Adrenal gland (tissue), 12 donors: ENCODE results near the gene FLYWCH1. TPM values are rescaled to one million over a fixed set of nuclear protein-coding genes. Genes with fewer than 3 reads are reported as not detected.
"Not testable (repeated sequence)": the region's sequence is repeated elsewhere in the genome, so short reads cannot be mapped to it uniquely, and the experiment has no call there.

Experiments
- DNase-seq, 7 donors: peaks; one replicate each; pipeline ENCODE4 v3.0.0-alpha.2; 2019 to 2020
- H3K27ac ChIP-seq, 5 donors: fragments of 200-600 bp; sonication (generic) in 4 of 5; 1 replicate in 3 of 5; 2 replicates in 2 of 5; pipeline versions ENCODE4 v1.5.1 to v1.8.0; 2016 to 2020; ENCODE audit warnings: mild to moderate bottlenecking in 1 of 5
- H3K27me3 ChIP-seq: fragments of 200-600 bp; 2 replicates; pipeline ENCODE4 v1.8.0; 2021
- H3K36me3 ChIP-seq, 2 donors: fragments of 200-600 bp; replicated peaks in 1 of 2; 1 replicate in 1 of 2; 2 replicates in 1 of 2; pipeline versions ENCODE4 v1.5.1 to v1.8.0; 2018 to 2022
- H3K4me1 ChIP-seq, 2 donors: fragments of 200-600 bp; replicated peaks in 1 of 2; 1 replicate in 1 of 2; 2 replicates in 1 of 2; pipeline versions ENCODE4 v1.5.1 to v1.8.0; 2018 to 2021
- H3K4me3 ChIP-seq, 4 donors: fragments of 200-600 bp; sonication (generic) in 3 of 4; one replicate each; pipeline ENCODE4 v1.5.1; 2016 to 2018
- H3K9me3 ChIP-seq, 3 donors: fragments of 200-600 bp; sonication (generic) in 1 of 3; replicated peaks in 1 of 3; 1 replicate in 2 of 3; 2 replicates in 1 of 3; pipeline versions ENCODE4 v1.5.1 to v1.8.0; 2016 to 2021
- CTCF ChIP-seq, 6 experiments: fragments of 450-650 bp in 4 of 6; fragments of 200-600 bp in 2 of 6; sonication (generic) in 1 of 6; IDR thresholded peaks; 1 replicate in 5 of 6; 2 replicates in 1 of 6; pipeline versions ENCODE4 v1.5.1 to v1.8.0; 2016 to 2021; ENCODE audit warnings: antibody characterized with exemption in 6 of 6, mild to moderate bottlenecking in 2 of 6, moderate library complexity in 1 of 6
- POLR2A ChIP-seq, 2 donors: fragments of 450-650 bp; IDR thresholded peaks; one replicate each; pipeline ENCODE4 v1.6.1; 2017; ENCODE audit warnings: antibody characterized with exemption in 2 of 2, mild to moderate bottlenecking in 2 of 2, moderate library complexity in 1 of 2
- whole genome bisulfite sequencing, 4 donors: extraction: QIAGEN DNeasy Blood & Tissue Kit in 2 of 4; methylation state at CpG; one replicate each; pipeline versions ENCODE4 v1.1.5 to v1.1.7; 2013 to 2017; 5-methylcytosine and 5-hydroxymethylcytosine counted together
- intact Hi-C, 2 donors: fragments of 100-400 bp; cut with DNase I; formaldehyde crosslinking; loops; one replicate each; pipeline versions ENCODE4 v1.14.1 to v1.15.0; 2022 to 2023
- polyA plus RNA-seq, 3 donors: library from polyadenylated mRNA; stranded (reverse); fragments of 200-250 nt in 2 of 3; fragments of 350-450 nt in 1 of 3; fragmentation: Illumina TruSeq in 1 of 3; extraction: RNeasy Lipid Tissue Mini Kit (QIAGEN cat#74804) in 1 of 3; gene quantifications; one replicate each; pipeline ENCODE4 v1.2.3, GENCODE V29; 2013 to 2014
- total RNA-seq, 9 donors: library from RNA; depleted of rRNA in 4 of 9; stranded (reverse); fragments of >200 nt in 4 of 9; fragments of 120-200 nt in 1 of 9; fragmentation: NEBNext Ultra II Directional in 1 of 9; extraction: Animal tissue kit (Norgen Biotek cat#: 25700) in 1 of 9; gene quantifications; one replicate each; pipeline versions ENCODE4 v1.1.0 to v1.2.4, GENCODE V29; 2013 to 2023
- donor health status: healthy with polysubstance abuse.
- donor health status: Bipolar disorder and iron deficiency.
- donor health status: DM: yes; HTN: yes; CAD: no.
- donor health status: DM: no; HTN: no; CAD: no.
- donor health status: DM: no; HTN: no; CAD: no.
- donor health status: DM: yes; HTN: yes; CAD: no.

FLYWCH1 gene
- total and polyA plus RNA-seq, 12 donors: 3.3 to 89.8 (median 50.4) TPM

- intact Hi-C loops: no loop called here
- DNase-seq: no peak
- Histone ChIP-seq H3K36me3 (peaks cover 0 to 79% of the 10 kb centered on the region in 2 donors), H3K9me3 (no peaks in the 10 kb centered on the region), H3K27me3 (no peaks in the 10 kb centered on the region), H3K4me1 (no peaks in the 10 kb centered on the region), H3K27ac (no peak overlapping the region), H3K4me3 (no peak overlapping the region)
- WGBS, 4 donors: 92 to 93% (median 93%) methylated on average over 10 to 24 of the region's 24 CpGs; no CpG with 5 or more reads in 1 of the 4 donors
- TF ChIP-seq CTCF (IDR thresholded peaks at IDR 0.05) (no peak), POLR2A (IDR thresholded peaks at IDR 0.05) (no peak)
Measured at GRCh38 chr16:2937170-2937569, 25.4 kb downstream of the FLYWCH1 start.

GRCh38 chr16:2938206-2938605 lies 26.5 kb downstream of the FLYWCH1 start:
- Histone ChIP-seq H3K27me3 (no peaks in the 10 kb centered on the region), H3K4me1 (no peaks in the 10 kb centered on the region), H3K4me3 (no peak overlapping the region), H3K9me3 (no peaks in the 10 kb centered on the region), H3K36me3 (peaks cover 0 to 74% of the 10 kb centered on the region in 2 donors), H3K27ac (no peak overlapping the region)
- DNase-seq: no peak
- intact Hi-C loops: no loop called here
- TF ChIP-seq POLR2A (IDR thresholded peaks at IDR 0.05) (no peak), CTCF (IDR thresholded peaks at IDR 0.05) (no peak)
- 88 to 93% (median 89%) methylated on average over 5 to 12 of the region's 12 CpGs; no CpG with 5 or more reads in 1 of the 4 donors for WGBS, 4 donors

- DNase-seq: no peak
- intact Hi-C loops: no loop called here
- TF ChIP-seq POLR2A (IDR thresholded peaks at IDR 0.05) (no peak), CTCF (IDR thresholded peaks at IDR 0.05) (no peak)
- H3K36me3 ChIP-seq: peaks cover 0 to 59% of the 10 kb centered on the region in 2 donors
- no peak overlapping the region for H3K4me3 ChIP-seq
- H3K27me3 ChIP-seq: no peaks in the 10 kb centered on the region
- no peak overlapping the region for H3K27ac ChIP-seq
- H3K4me1 ChIP-seq: no peaks in the 10 kb centered on the region
- H3K9me3 ChIP-seq: no peaks in the 10 kb centered on the region
- 55 to 73% (median 65%) methylated on average over 2 of the region's 2 CpGs for WGBS, 4 donors
Measured at GRCh38 chr16:2939968-2940367, 28.2 kb downstream of the FLYWCH1 start.

GRCh38 chr16:2942045-2942444 lies 30.3 kb downstream of the FLYWCH1 start:
- no peak for TF ChIP-seq CTCF (IDR thresholded peaks at IDR 0.05)
- TF ChIP-seq POLR2A (IDR thresholded peaks at IDR 0.05): no peak
- H3K36me3 ChIP-seq: peaks cover 0 to 44% of the 10 kb centered on the region in 2 donors
- H3K4me3 ChIP-seq: no peak overlapping the region
- H3K27me3 ChIP-seq: no peaks in the 10 kb centered on the region
- H3K4me1 ChIP-seq: no peaks in the 10 kb centered on the region
- 85 to 94% (median 89%) methylated on average over 4 of the region's 4 CpGs for WGBS, 4 donors
- no peaks in the 10 kb centered on the region for H3K9me3 ChIP-seq
- H3K27ac ChIP-seq: no peak overlapping the region
- no peak for DNase-seq
- intact Hi-C loops: no loop called here

GRCh38 chr16:2943716-2944115 lies 32.0 kb downstream of the FLYWCH1 start:
- H3K27me3 ChIP-seq, H3K9me3 ChIP-seq, H3K4me3 ChIP-seq, H3K27ac ChIP-seq, DNase-seq, H3K4me1 ChIP-seq, intact Hi-C loops: not testable (repeated sequence)
- peaks cover 0 to 28% of the 10 kb centered on the region in 2 donors for H3K36me3 ChIP-seq
- WGBS, 4 donors: 79 to 88% (median 85%) methylated on average over 12 of the region's 12 CpGs
